HepG2 (cell line): Measurements from ENCODE around the gene CTNNBL1. TPM values are rescaled to one million over a fixed set of nuclear protein-coding genes. Genes with fewer than 3 reads are reported as not detected.
A peak's percentile ranks its signal among the peaks of the same experiment; 100 is the strongest.

Experiments used
- HCFC1 ChIP-seq: fragments of 150-350 bp; IDR thresholded peaks from 2 replicates; pipeline ENCODE4 v1.6.1; 2014; ENCODE audit warnings: low read depth, low read length
- MAFG ChIP-seq: sonication (generic); formaldehyde crosslinking; IDR thresholded peaks from 2 replicates; pipeline ENCODE4 v1.5.1; 2020; ENCODE audit warnings: mild to moderate bottlenecking, missing genetic modification reagents
- RFX3 ChIP-seq: IDR thresholded peaks from 2 replicates; pipeline ENCODE4 v1.6.1; 2016; ENCODE audit warnings: missing biosample characterization, missing genetic modification reagents
- SMC3 ChIP-seq: IDR thresholded peaks from 2 replicates; pipeline ENCODE4 v1.6.1; 2011; ENCODE audit warnings: low read length, improper control_type of control experiment
- ZFP37 ChIP-seq: sonication (generic); formaldehyde crosslinking; IDR thresholded peaks from 2 replicates; pipeline ENCODE4 v1.4.0; 2020; ENCODE audit warnings: missing genetic modification reagents, borderline replicate concordance
- ZNF224 ChIP-seq: sonication (generic); formaldehyde crosslinking; IDR thresholded peaks from 2 replicates; pipeline ENCODE4 v1.5.0; 2020; ENCODE audit warnings: mild to moderate bottlenecking, missing genetic modification reagents
- ZNF230 ChIP-seq: sonication (generic); formaldehyde crosslinking; IDR thresholded peaks from 2 replicates; pipeline ENCODE4 v1.4.0; 2020; ENCODE audit warnings: mild to moderate bottlenecking, missing genetic modification reagents
- ZNF552 ChIP-seq: sonication (generic); formaldehyde crosslinking; IDR thresholded peaks from 2 replicates; pipeline ENCODE4 v1.9.0; 2022; ENCODE audit warnings: missing genetic modification reagents, mild to moderate bottlenecking, borderline replicate concordance
- polyA plus RNA-seq, 8 experiments: library from polyadenylated mRNA; depleted of rRNA in 3 of 8; stranded (reverse) in 7 of 8; unstranded in 1 of 8; fragments of >200 nt; fragmentation: Illumina TruSeq in 4 of 8; extraction: Trizol in 4 of 8; gene quantifications; 2 replicates each; pipeline versions ENCODE4 v1.2.1 to v1.2.3, GENCODE V29; 2011 to 2016; ENCODE audit warnings: low read depth in 4 of 8, missing spikeins in 1 of 8, mixed read lengths in 1 of 8; ENCODE audit not compliant: insufficient read depth in 1 of 8
- total RNA-seq, 5 experiments: library from RNA; depleted of rRNA; stranded (reverse); fragments of >200 nt; fragmentation: Illumina TruSeq; extraction: Trizol; gene quantifications; 2 replicates each; pipeline ENCODE4 v1.2.3, GENCODE V29; 2016; ENCODE audit warnings: low read depth in 1 of 5
- TF ChIP-seq, protein P1 (sequence below): sonication (generic); formaldehyde crosslinking; IDR thresholded peaks from 2 replicates; pipeline ENCODE4 v1.5.0; 2020; ENCODE audit warnings: mild to moderate bottlenecking, missing genetic modification reagents
- TF ChIP-seq, protein P2 (sequence below): sonication (generic); formaldehyde crosslinking; IDR thresholded peaks from 2 replicates; pipeline ENCODE4 v1.8.0; 2023; ENCODE audit warnings: mild to moderate bottlenecking, missing genetic modification reagents
- TF ChIP-seq, protein P3 (sequence below): sonication (generic); formaldehyde crosslinking; IDR thresholded peaks from 2 replicates; pipeline ENCODE4 v1.4.0; 2020; ENCODE audit warnings: missing genetic modification reagents, borderline replicate concordance
- TF ChIP-seq, protein P4 (sequence below): sonication (generic); formaldehyde crosslinking; IDR thresholded peaks from 2 replicates; pipeline ENCODE4 v1.4.0; 2020; ENCODE audit warnings: missing genetic modification reagents, borderline replicate concordance
- TF ChIP-seq, protein P5 (sequence below): sonication (generic); formaldehyde crosslinking; IDR thresholded peaks from 2 replicates; pipeline ENCODE4 v1.8.1; 2023; ENCODE audit warnings: mild to moderate bottlenecking, missing genetic modification reagents, borderline replicate concordance
- TF ChIP-seq, protein P6 (sequence below): sonication (generic); formaldehyde crosslinking; IDR thresholded peaks from 2 replicates; pipeline ENCODE4; 2020; ENCODE audit warnings: missing genetic modification reagents, mild to moderate bottlenecking, borderline replicate concordance

CTNNBL1 gene
- total and polyA plus RNA-seq, 2 of the 13 experiments (the other 11 are each of a cell fraction or from before 2014, with no cell fraction given), result 49.3 to 94.6 TPM

DNA sequence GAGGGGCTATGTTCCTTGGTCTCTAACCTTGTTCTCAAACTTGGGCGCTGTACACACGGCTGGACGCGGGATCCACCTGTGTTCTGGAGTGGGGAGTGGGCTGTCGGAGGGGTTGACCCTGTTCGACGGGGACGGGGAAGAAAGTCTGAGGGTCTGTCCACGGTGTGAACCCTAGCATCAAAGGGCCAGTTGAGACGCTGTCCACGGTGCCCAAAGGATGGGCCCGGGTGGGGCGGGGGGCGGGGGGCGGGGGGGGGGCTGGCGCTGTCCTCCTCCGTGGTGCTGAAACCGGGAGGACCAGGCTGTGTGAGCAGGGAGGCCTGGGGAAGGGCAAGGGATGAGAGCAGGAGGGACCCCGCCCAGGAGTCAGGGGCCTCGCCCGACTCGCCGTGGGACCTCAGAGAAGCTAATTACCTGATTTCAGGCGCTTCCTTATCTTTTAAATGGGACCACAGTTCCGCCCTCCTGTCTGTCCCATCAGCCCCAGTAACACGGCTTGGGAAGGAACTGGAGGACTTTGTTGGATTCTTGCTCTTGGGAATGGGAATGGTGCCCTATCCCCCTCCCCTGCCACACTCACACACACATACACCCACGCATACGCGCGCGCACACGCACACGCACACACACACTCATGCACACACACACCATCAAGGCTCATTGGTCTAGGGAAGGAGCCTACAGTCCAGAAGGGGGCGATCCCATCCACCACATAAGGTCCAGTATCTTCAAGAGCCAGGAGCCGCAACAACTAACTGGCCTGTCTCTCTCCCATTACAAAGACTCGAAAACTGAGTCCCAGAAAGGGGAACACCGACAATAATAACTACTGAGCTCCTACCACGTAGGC, 208.0 kb downstream of the CTNNBL1 start (continued):
- TF ChIP-seq, protein P1, sequence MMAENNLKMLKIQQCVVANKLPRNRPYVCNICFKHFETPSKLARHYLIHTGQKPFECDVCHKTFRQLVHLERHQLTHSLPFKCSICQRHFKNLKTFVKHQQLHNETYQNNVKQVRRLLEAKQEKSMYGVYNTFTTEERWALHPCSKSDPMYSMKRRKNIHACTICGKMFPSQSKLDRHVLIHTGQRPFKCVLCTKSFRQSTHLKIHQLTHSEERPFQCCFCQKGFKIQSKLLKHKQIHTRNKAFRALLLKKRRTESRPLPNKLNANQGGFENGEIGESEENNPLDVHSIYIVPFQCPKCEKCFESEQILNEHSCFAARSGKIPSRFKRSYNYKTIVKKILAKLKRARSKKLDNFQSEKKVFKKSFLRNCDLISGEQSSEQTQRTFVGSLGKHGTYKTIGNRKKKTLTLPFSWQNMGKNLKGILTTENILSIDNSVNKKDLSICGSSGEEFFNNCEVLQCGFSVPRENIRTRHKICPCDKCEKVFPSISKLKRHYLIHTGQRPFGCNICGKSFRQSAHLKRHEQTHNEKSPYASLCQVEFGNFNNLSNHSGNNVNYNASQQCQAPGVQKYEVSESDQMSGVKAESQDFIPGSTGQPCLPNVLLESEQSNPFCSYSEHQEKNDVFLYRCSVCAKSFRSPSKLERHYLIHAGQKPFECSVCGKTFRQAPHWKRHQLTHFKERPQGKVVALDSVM (CRISPR knock-in tag), result no peak
- TF ChIP-seq, protein P2, sequence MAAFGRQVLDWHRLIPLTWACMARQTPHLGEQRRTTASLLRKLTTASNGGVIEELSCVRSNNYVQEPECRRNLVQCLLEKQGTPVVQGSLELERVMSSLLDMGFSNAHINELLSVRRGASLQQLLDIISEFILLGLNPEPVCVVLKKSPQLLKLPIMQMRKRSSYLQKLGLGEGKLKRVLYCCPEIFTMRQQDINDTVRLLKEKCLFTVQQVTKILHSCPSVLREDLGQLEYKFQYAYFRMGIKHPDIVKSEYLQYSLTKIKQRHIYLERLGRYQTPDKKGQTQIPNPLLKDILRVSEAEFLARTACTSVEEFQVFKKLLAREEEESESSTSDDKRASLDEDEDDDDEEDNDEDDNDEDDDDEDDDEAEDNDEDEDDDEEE, result no peak
- TF ChIP-seq SMC3, result peak; percentile 34; the same call in 1 of the 2 replicates
- no peak for TF ChIP-seq MAFG (CRISPR knock-in tag)
- 0 out of 2 replicates have a peak, but pooled peaks have one; percentile 12 for TF ChIP-seq ZNF230 (CRISPR knock-in tag)
- TF ChIP-seq ZNF224 (CRISPR knock-in tag), result no peak
- TF ChIP-seq, protein P3, sequence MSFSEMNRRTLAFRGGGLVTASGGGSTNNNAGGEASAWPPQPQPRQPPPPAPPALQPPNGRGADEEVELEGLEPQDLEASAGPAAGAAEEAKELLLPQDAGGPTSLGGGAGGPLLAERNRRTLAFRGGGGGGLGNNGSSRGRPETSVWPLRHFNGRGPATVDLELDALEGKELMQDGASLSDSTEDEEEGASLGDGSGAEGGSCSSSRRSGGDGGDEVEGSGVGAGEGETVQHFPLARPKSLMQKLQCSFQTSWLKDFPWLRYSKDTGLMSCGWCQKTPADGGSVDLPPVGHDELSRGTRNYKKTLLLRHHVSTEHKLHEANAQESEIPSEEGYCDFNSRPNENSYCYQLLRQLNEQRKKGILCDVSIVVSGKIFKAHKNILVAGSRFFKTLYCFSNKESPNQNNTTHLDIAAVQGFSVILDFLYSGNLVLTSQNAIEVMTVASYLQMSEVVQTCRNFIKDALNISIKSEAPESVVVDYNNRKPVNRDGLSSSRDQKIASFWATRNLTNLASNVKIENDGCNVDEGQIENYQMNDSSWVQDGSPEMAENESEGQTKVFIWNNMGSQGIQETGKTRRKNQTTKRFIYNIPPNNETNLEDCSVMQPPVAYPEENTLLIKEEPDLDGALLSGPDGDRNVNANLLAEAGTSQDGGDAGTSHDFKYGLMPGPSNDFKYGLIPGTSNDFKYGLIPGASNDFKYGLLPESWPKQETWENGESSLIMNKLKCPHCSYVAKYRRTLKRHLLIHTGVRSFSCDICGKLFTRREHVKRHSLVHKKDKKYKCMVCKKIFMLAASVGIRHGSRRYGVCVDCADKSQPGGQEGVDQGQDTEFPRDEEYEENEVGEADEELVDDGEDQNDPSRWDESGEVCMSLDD (CRISPR knock-in tag), result no peak
- TF ChIP-seq, protein P4, sequence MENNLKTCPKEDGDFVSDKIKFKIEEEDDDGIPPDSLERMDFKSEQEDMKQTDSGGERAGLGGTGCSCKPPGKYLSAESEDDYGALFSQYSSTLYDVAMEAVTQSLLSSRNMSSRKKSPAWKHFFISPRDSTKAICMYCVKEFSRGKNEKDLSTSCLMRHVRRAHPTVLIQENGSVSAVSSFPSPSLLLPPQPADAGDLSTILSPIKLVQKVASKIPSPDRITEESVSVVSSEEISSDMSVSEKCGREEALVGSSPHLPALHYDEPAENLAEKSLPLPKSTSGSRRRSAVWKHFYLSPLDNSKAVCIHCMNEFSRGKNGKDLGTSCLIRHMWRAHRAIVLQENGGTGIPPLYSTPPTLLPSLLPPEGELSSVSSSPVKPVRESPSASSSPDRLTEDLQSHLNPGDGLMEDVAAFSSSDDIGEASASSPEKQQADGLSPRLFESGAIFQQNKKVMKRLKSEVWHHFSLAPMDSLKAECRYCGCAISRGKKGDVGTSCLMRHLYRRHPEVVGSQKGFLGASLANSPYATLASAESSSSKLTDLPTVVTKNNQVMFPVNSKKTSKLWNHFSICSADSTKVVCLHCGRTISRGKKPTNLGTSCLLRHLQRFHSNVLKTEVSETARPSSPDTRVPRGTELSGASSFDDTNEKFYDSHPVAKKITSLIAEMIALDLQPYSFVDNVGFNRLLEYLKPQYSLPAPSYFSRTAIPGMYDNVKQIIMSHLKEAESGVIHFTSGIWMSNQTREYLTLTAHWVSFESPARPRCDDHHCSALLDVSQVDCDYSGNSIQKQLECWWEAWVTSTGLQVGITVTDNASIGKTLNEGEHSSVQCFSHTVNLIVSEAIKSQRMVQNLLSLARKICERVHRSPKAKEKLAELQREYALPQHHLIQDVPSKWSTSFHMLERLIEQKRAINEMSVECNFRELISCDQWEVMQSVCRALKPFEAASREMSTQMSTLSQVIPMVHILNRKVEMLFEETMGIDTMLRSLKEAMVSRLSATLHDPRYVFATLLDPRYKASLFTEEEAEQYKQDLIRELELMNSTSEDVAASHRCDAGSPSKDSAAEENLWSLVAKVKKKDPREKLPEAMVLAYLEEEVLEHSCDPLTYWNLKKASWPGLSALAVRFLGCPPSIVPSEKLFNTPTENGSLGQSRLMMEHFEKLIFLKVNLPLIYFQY (CRISPR knock-in tag), result no peak
- TF ChIP-seq HCFC1, result no peak
- no peak for TF ChIP-seq RFX3 (CRISPR knock-in tag)
- no peak for TF ChIP-seq ZFP37 (CRISPR knock-in tag)
- TF ChIP-seq, protein P5, sequence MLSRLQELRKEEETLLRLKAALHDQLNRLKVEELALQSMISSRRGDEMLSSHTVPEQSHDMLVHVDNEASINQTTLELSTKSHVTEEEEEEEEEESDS (CRISPR knock-in tag), result no peak
- TF ChIP-seq ZNF552 (CRISPR knock-in tag), result no peak
- TF ChIP-seq, protein P6, sequence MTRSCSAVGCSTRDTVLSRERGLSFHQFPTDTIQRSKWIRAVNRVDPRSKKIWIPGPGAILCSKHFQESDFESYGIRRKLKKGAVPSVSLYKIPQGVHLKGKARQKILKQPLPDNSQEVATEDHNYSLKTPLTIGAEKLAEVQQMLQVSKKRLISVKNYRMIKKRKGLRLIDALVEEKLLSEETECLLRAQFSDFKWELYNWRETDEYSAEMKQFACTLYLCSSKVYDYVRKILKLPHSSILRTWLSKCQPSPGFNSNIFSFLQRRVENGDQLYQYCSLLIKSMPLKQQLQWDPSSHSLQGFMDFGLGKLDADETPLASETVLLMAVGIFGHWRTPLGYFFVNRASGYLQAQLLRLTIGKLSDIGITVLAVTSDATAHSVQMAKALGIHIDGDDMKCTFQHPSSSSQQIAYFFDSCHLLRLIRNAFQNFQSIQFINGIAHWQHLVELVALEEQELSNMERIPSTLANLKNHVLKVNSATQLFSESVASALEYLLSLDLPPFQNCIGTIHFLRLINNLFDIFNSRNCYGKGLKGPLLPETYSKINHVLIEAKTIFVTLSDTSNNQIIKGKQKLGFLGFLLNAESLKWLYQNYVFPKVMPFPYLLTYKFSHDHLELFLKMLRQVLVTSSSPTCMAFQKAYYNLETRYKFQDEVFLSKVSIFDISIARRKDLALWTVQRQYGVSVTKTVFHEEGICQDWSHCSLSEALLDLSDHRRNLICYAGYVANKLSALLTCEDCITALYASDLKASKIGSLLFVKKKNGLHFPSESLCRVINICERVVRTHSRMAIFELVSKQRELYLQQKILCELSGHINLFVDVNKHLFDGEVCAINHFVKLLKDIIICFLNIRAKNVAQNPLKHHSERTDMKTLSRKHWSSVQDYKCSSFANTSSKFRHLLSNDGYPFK (CRISPR knock-in tag), result no peak; the same call in 1 of the 2 replicates
